GM18517 (cell line): ENCODE results near the gene SVIL.
"Not testable (repeated sequence)": the region's sequence is repeated elsewhere in the genome, so short reads cannot be mapped to it uniquely, and the experiment has no call there.

Experiments
- ATAC-seq: cut with Tn5 transposase; IDR thresholded peaks from one replicate; pipeline ENCODE4 v1.9.1; 2021; ENCODE audit warnings: mild to moderate bottlenecking, moderate library complexity; ENCODE audit not compliant: unreplicated experiment

The SVIL gene

DNA sequence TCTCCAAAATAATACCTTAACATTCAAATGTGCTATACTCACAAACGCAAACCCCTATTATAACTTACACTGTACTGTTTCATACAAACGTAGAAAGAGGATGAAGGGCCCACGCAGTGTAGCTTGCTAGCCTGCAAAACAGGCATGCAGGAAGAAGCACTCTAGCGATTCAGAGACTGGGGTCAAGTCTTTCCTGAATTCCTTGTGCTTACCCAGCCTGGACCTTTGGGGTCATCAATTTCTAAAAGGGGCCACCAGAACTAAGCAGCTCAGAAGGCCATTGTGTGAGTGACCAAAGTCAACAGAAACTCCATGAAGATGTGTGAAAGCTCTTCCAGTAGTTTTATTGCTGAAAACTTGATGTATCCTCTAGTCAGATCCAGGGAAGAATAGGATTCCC lies 111.9 kb downstream of the SVIL start:
- no peak for ATAC-seq

DNA sequence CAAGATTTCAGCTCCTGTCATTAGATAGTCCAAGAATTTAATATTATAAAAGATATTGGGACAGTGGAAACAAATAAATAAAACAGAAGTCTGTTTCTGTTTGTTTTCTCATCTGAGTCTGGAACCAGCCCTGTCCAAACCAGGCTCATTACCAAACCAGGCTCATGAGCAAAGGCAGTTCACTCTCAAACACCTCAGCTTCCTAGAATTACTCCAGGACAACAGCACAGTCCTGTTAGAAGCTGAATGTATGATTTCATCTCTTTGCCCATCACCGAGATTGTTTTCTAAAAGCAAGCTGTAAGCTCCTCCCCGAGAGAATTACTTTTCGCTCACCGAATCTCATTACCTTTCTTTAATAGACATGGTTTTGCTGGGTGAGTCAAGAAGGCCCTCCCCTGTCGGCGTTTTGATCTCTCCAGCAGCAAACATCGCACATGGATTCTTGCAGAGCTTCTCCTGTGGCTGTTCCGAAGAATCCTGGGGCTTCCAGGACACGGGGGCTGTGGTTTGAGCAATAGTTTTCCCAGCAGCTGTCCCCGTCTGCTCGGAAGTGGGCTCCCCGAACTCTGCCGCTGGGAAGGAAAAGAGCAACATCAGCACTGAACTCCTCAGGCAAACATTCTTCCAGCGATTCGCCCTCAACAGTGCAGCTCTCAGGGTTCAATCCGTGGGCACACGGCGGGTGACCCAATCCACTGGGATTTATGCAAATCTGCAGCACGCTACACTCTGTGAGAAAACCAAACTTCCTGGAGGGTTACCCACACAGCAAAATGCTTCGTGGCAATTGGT lies 112.5 kb downstream of the SVIL start:
- ATAC-seq, result no peak

DNA sequence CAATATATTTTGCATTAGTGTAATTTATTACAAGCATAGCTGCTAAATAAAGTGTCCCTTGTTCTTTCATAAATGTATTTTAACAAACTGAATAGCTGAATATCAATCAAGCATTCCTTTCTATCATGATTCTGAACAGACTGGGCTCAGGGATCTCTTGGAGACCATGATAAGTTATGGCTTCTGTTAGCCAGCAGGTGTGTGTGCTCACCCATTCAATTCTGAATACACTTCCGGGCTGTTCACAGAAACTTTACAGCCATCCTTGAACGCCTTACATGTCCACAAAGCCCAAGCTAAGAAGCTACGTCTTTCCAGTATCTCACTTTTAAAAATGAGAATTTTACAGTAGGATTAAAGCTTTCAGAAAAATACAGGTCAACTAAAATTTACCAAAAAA lies 115.1 kb downstream of the SVIL start:
- no peak for ATAC-seq

DNA sequence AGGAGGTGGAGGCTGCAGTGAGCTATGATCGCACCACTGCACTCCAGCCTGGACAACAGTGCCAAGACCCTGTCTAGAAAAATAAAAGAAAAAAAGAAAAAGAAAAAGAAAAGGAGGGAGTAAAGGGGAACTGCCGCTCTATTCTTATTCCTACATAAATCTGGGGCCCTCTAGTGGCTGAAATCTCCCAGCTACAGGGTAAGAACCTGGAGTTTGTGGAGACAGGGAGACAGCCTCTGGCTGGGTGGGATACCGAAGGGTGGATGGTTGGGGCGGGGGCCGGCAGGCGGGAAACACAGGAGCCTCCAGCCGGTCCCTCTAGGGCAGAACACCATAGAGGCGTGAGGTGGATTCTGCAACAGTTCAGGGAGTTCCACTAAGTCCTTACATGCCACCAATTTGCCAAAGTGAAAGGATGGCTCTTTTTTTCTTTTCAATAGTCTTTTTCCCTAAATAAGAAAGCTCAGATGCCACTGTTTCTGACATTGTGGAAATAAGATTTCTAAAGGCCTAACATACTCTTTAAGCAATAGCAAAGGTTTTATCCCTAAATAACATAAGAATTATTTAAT lies 117.3 kb downstream of the SVIL start:
- no peak for ATAC-seq

DNA sequence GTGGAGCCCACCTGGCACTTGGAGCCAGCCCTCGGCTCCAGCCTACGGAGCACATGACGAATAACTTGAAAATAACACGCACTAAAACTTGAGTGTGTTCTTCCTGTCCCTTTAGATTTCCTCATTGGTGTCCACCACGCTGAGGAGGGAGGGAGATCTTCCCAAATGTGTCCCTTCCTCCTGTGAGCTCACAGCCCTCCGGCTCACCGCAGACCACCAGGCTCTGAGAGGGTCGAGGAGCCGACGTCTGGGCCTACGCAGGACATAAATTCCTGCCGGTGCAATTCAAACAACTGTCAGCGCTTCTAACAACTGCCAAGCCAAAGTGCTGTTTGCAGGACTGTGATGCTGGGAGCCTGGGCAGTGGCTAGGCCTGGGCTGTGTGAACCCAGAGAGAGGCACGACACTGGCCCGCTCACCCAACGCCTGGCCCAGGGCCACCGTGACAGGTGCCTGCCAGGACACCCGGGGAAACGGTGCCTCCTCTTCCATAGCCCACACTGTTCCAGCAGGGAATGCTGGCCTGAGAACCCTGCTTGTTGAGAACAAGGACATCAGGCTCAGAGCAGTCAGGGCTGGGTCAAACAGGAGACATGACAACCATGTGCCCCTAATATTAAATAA lies 118.3 kb downstream of the SVIL start:
- ATAC-seq, result not testable (repeated sequence)

DNA sequence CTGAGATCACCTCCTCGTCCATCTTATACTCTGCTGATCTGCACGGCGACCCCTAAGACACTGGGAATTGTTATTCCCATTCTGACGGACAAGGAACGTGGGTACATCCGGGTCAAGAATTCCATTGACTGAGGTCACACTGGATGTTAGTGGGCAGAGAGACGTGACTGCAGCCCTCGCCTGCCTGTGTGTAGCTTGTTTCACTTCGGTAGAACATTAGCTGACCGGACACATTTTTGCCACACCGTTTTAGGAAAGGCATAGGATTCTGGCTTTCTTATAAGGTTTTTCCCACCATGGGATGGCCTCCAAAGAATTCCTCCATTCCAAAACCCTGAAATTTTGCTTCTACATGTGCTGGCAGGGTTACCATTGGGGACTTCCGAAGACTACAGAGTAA lies 118.9 kb downstream of the SVIL start:
- ATAC-seq, result not testable (repeated sequence)

DNA sequence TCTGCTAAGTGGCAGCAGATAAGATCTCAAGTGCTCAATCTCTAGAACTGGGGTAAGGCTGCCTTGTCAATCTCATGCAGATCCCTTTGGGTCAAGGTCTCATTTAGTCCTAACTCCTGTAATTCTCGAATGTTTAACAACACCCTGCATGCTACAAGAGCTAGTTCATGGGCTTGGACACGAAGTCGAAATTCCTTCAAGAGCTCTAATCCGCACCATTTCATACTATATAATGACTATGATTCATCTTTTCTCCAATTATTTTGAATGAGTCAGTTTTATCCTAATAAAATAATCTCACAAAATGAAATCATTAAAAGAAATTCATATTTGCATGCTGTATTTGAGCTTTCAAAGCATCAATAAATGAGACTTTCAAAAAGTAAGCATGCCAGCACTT lies 119.7 kb downstream of the SVIL start:
- ATAC-seq, result not testable (repeated sequence)

DNA sequence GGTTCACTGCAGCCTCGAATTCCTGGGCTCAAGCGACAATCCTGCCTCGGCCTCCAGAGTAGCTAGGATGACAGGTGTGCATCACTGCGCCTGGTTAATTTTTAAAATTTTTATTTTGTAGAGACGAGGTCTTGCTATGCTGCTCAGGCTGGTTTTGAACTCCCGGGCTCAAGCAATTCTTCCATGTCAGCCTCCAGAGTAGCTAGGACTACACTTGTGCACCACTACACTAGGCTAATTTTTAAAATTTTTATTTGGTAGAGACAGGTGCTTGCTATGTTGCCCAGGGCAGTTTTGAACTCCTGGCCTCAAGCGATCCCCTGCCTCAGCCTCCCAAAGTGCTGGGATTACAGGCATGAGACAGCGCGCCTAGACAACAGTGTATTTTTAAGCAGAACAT lies 120.5 kb downstream of the SVIL start:
- ATAC-seq, result no peak

DNA sequence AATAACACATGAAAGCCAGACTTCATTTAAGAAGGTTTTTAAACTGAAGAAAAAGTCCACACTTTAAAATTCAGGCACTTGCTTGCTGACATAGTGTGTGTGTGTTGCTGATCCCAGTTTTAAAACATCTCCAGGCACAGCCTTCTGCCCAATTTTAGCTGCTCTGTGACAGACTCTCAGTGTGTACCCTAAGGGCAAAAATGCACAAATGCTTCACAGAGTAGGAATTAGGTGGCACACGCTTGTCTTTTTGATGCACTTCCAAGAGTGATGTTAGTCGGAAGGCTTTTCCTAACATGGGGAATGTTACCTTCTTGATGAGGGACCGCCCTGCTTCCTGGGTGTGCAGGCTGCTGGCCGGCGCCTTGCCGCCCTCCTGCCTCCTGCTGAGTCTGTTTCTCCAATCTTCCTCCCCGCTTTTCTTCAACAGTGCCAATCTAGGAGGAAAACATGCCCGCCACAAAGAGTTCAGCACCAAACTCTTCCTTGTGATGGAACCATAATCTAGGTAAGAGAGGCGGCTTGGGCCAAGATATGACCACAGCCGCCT lies 122.3 kb downstream of the SVIL start:
- no peak for ATAC-seq

DNA sequence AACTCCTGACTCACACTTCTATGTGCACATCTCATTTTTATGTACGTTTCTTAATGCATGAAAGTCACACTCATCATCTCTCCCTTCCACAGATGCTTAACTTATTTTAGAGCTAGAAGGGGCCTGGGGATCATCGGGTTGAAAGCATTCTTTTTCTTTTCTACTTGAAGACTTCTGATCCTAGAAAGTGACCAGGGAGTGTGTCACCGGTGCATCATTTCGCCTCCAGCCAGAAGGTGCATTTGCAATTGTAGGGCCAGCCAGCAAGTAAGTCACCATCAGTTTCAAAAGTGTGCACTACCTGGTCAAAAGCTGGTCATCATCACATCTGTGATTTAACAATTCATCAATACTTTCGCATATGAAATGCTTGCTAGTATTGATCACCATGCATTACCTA lies 123.0 kb downstream of the SVIL start:
- not testable (repeated sequence) for ATAC-seq

DNA sequence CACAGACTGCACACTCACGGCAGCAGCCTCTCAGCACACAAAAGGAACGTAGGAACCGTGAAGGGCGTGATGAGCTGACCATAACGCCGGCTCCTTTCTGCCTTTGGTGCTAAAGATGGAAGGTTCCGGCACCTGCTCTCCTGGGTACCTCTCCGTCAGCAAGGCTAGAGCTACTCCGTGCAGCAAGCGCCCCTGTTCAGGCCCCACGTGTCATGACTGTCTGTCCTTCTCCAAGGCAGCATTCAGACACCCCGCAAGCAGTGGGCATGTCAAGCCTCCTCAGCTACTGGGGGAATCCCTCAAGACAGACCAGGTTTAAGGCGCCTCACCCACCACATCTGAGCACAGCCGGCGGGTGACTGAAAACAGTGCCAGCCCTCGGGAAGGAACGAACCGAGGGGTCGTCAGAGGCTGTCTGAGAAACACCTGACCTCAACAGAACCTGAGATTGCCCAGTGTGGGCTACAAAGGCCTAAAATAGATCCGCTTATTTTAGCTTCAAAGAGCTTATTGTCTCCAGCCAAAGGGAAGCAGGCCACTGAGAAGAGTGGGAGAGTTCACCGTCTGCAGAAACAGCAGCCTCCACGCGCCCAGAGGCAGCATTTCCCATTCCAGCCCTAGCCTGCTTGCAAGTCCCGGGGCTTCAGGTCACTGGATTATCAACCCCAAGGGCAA lies 124.2 kb downstream of the SVIL start:
- not testable (repeated sequence) for ATAC-seq

DNA sequence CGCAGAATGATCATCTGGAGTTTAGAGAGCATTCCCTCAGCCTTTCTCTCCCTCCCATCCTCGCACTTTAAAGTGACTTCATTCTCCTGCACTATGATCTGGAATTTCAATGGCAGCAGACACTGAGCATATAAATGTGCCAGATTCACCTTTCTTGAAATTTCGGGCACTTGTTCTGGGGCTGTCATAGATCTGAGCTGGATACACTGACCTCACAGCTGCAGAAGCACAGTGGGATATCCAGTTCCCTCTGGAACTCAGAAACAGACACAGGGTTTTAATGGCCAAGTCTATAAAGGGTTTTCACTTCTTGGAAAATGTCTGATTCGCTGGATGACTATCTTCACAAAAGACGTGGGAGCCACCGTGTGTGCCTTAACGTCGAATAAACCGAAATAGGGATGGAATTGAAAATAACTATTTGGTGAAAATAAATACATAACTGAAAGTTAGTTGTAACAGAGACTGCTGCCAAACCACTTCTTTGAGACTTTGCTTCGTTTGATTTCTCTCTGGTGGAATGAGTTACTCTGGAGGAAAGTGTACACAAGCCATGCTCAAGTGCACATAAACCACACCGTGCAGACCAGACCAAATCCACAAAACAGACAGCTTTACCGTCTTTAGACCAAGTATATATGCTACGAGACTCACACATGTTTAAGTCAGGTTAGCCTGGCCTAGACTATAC lies 126.1 kb downstream of the SVIL start:
- ATAC-seq, result no peak

DNA sequence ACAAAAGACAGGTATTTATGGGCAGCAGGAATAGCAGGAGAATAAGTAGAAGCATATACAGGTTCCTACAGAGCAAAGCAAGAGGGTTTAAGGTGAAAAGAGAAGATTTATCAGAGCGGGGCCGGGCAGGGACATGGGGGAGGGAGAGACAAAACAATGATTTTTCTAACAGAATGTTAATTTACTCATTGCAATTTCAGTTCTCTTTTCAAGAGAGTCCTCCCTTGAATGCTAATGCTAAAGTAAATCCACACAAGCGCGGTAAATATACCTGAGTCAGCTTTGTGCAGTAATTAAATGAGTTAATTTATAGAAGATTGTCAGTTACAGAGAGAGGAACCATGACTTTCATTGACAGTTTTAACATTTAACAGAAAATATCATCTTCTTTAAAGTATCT lies 127.0 kb downstream of the SVIL start:
- ATAC-seq, result not testable (repeated sequence)

DNA sequence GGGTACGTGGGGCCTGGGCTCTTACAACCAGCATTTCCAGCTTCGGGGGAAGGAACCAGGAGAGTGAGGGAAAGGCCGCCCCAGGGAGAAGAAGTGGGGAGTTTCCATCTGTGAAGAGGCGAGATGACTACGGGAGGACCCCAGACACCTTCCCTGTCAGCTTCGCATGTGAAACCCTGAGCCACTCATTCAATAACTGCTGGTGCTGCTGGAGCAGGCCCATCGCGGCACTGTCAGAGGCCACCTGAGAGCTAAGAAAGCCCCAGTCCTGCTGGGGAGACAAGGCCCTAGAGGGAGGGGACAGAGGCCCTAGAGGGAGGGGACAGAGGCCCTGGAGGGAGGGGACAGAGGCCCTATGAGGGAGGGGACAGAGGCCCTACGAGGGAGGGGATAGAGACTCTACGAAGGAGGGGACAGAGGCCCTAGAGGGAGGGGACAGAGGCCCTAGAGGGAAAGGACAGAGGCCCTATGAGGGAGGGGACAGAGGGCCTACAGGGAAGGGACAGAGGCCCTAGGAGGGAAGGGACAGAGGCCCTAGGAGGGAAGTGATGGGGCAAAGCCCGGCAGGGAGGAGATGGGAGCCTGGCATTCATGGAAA lies 128.3 kb downstream of the SVIL start:
- ATAC-seq, result not testable (repeated sequence)

DNA sequence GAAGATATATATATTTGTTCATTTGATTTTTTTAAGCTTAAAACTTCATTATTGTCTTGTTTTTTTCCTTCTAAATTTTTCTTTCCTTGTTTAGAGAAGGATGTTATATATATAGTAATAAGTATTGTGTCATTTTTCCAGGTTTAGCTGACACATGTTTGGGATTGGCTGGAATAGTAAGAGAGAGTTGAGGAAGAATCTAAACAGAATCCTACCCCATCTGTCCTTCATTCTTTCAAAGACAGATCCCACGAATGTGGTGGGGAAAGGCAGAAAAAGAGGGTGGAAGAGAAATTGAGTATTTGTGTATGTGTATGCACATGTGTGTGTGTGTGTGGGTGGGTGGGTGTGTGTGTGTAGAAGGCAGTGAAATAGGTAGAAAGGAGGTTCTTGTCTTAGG lies 132.4 kb downstream of the SVIL start:
- no peak for ATAC-seq

DNA sequence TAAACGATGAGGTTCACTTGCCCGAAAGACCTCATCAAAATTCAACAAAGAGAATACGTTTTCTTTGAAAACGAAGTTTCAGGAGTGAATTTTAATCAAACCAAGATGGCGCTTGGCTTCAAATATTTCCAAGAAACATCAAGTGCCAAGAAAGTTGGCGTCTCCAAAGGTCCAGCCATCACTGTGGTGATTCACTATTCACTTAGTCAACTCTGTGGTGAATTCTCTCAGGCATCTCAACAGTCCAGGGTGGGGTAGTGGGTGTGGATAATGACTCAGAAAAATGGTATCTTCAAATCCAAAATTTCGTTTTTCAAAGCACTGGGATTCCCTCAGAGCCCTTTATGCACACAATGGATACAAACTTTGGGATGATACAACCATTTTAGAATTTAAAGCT lies 133.1 kb downstream of the SVIL start:
- no peak for ATAC-seq

DNA sequence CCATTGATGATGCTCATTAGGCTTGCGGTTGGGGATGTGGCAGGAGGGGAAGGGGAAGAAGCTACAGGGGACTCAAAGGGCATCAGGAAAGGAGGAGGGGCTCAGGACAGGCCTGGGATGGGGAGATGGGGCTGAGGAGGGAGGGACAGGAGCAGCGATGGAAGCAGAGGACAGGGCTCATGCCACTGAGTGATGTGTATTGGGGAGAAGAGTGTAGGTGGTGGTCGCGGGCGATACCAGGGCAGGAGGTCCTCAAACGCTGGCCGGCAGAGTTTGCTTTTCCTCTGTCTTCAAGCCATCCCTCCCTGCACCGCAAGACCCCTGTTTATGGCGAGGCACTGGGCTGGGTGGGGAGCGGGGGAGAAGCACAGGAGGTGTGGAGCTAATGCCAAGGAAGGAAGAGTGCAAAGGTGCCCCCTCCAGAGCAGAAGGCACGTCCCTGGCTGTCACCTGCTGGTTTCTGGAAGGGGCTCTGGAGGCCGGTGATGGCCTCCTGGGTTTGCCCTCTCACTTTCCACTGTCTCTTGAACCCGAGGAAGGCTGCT lies 134.7 kb downstream of the SVIL start:
- ATAC-seq, result no peak

DNA sequence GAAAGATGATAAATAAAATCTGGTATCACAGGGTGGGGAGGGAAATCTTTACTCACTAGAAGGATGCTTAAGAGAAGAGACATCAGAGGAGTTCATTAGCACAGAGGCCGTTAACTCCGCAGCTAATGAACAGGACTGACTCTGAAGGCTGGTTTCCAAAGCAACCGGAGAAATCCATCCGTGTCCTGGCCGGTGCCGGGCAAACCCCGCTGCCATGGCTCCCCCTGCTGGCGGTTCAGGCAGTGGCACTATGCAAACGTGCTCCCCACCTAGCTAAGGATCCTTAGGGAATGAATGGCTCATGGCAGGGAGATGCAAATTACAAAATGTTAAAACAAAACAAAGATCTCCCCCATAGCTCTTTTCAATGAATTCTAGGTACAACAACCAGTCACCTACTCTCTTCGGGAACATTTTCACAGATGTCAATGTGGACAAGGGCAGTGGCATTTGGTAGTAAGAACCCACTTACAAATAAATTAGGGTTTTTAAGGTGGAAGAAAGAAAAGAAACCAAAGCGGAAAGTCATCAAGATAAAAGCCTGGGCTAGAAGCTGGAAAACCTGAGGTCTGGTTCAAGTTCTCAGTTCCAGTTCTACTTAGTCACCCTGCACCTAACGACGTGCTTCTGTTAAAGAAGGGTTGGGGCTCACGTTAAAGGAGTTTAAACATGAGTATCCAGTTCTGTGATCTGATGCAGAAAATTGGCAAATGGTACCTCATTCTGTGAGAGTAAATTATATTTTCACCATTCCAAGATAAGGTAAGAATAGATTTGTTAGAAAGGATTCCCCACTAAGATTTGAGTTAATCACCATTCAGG lies 138.2 kb downstream of the SVIL start:
- no peak for ATAC-seq

DNA sequence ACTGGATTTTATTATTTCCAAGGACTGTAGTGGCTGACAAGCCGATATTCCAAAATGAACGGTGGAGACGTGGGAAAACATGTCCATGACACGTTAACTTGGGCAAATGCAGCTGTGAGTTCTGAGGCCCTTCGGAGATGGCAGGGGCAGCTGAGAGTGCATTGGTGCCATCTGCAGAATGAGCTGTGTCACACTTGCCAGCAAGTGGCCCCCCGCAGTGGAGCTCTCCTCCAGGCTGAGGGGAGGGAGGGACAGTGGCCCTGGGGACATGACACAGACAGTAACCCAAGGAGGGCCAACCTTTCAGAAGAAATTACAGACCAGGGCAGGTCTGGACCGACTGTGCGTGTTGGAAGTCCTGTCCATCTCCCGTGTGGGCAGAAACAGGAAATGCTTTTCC lies 139.4 kb downstream of the SVIL start:
- ATAC-seq, result no peak
